Measurements from ENCODE around the gene DLGAP1.
A peak's percentile ranks its signal among the peaks of the same experiment; 100 is the strongest.
"Not testable (repeated sequence)": the region's sequence is repeated elsewhere in the genome, so short reads cannot be mapped to it uniquely, and the experiment has no call there.

The DLGAP1 gene

GRCh38 chr18:3594760-3595368 is 860.2 kb downstream of the DLGAP1 start:
- DNase-seq: no peak

- peak; percentile 73 for DNase-seq
Observed at GRCh38 chr18:3593904-3594759, 861.0 kb downstream of the DLGAP1 start.

- DNase-seq: no peak
Observed at GRCh38 chr18:3593381-3593903, 861.7 kb downstream of the DLGAP1 start.

- DNase-seq: no peak
Observed at GRCh38 chr18:3592864-3593263, 862.2 kb downstream of the DLGAP1 start.

- DNase-seq: no peak
Observed at GRCh38 chr18:3590096-3590630, 864.9 kb downstream of the DLGAP1 start.

GRCh38 chr18:3585656-3586509 is 869.2 kb downstream of the DLGAP1 start:
- DNase-seq: peak; percentile 51

GRCh38 chr18:3584897-3585460 is 870.1 kb downstream of the DLGAP1 start:
- DNase-seq: no peak

GRCh38 chr18:3584266-3584861 is 870.7 kb downstream of the DLGAP1 start:
- no peak for DNase-seq

- no peak for DNase-seq
Observed at GRCh38 chr18:3583873-3584247, 871.2 kb downstream of the DLGAP1 start.

- not testable (repeated sequence) for DNase-seq
Observed at GRCh38 chr18:3583106-3583872, 871.8 kb downstream of the DLGAP1 start.

- no peak for DNase-seq
Observed at GRCh38 chr18:3581890-3582289, 873.2 kb downstream of the DLGAP1 start.

GRCh38 chr18:3580523-3581025 is 874.5 kb downstream of the DLGAP1 start:
- DNase-seq: not testable (repeated sequence)

- no peak for DNase-seq
Observed at GRCh38 chr18:3579701-3580100, 875.4 kb downstream of the DLGAP1 start.

GRCh38 chr18:3578621-3579020 is 876.5 kb downstream of the DLGAP1 start:
- no peak for DNase-seq

GRCh38 chr18:3577281-3577855 is 877.7 kb downstream of the DLGAP1 start:
- no peak for DNase-seq

- DNase-seq: no peak
Observed at GRCh38 chr18:3572761-3573160, 882.3 kb downstream of the DLGAP1 start.

GRCh38 chr18:3566851-3567250 is 888.3 kb downstream of the DLGAP1 start:
- DNase-seq: no peak

- DNase-seq: no peak
Observed at GRCh38 chr18:3560755-3561154, 894.4 kb downstream of the DLGAP1 start.

- no peak for DNase-seq
Observed at GRCh38 chr18:3554811-3555427, 900.2 kb downstream of the DLGAP1 start.

- DNase-seq: no peak
Observed at GRCh38 chr18:3554091-3554601, 901.0 kb downstream of the DLGAP1 start.

Data from activated CD4-positive, alpha-beta T cell treated with anti-CD3 and anti-CD28 coated beads for 1 hour (primary cell).